Uterus (tissue), 4 donors: ENCODE results near the gene CASKIN1. TPM values are rescaled to one million over a fixed set of nuclear protein-coding genes. Genes with fewer than 3 reads are reported as not detected.

ENCODE experiments used
- DNase-seq, 2 donors: peaks; one replicate each; pipeline ENCODE4 v3.0.0-alpha.2; 2019 to 2020
- H3K27ac ChIP-seq, 2 donors: fragments of 200-600 bp; sonication (generic); 1 replicate in 1 of 2; 2 replicates in 1 of 2; pipeline ENCODE4 v1.5.1; 2016 to 2018
- H3K27me3 ChIP-seq, 2 donors: fragments of 200-600 bp; sonication (generic); one replicate each; pipeline ENCODE4 v1.5.1; 2018 to 2019; ENCODE audit warnings: control low read depth in 1 of 2
- H3K36me3 ChIP-seq, 2 donors: fragments of 200-600 bp; sonication (generic); one replicate each; pipeline ENCODE4 v1.5.1; 2019; ENCODE audit warnings: control low read depth in 1 of 2
- H3K4me1 ChIP-seq, 2 donors: fragments of 200-600 bp; sonication (generic); one replicate each; pipeline ENCODE4 v1.5.1; 2018 to 2019; ENCODE audit warnings: control low read depth in 1 of 2
- H3K4me3 ChIP-seq, 2 donors: fragments of 200-600 bp; sonication (generic); 1 replicate in 1 of 2; 2 replicates in 1 of 2; pipeline ENCODE4 v1.5.1; 2018 to 2019; ENCODE audit warnings: mild to moderate bottlenecking in 1 of 2
- H3K9me3 ChIP-seq, 2 donors: fragments of 200-600 bp; sonication (generic); one replicate each; pipeline ENCODE4 v1.5.1; 2019; ENCODE audit warnings: control low read depth in 1 of 2
- CTCF ChIP-seq, 4 experiments: fragments of 200-600 bp in 2 of 4; fragments of 450-650 bp in 2 of 4; sonication (generic) in 2 of 4; IDR thresholded peaks; one replicate each; pipeline ENCODE4 v1.5.1; 2016 to 2019; ENCODE audit warnings: antibody characterized with exemption in 4 of 4, mild to moderate bottlenecking in 2 of 4, moderate library complexity in 1 of 4
- POLR2A ChIP-seq, 2 donors: fragments of 450-650 bp; IDR thresholded peaks; one replicate each; pipeline ENCODE4 v1.6.1; 2016; ENCODE audit warnings: antibody characterized with exemption in 2 of 2, mild to moderate bottlenecking in 1 of 2, moderate library complexity in 1 of 2
- intact Hi-C: fragments of 100-400 bp; cut with DNase I; formaldehyde crosslinking; loops from one replicate; pipeline ENCODE4 v1.15.1; 2023; ENCODE audit warnings: low total_unique reads
- total RNA-seq, 4 donors: library from RNA; depleted of rRNA in 3 of 4; stranded (reverse); fragments of >200 nt in 3 of 4; gene quantifications; one replicate each; pipeline versions ENCODE4 v1.1.0 to v1.2.4, GENCODE V29; 2014 to 2023
- donor health status: DM: yes; HTN: yes; CAD: no.

Gene CASKIN1
- total RNA-seq, 4 donors from 2014 or later: 0.40 to 2.7 TPM; not detected in 2

GRCh38 chr16:2170587-2171435 is 25.6 kb downstream of the CASKIN1 start:
- Histone ChIP-seq H3K4me3 (peak overlapping the region in 1 of 2 donors; percentile 21), H3K36me3 (no peaks in the 10 kb centered on the region)

GRCh38 chr16:2170080-2170479 is 26.3 kb downstream of the CASKIN1 start:
- Histone ChIP-seq H3K4me1 (no peaks in the 10 kb centered on the region), H3K36me3 (no peaks in the 10 kb centered on the region), H3K9me3 (no peaks in the 10 kb centered on the region), H3K4me3 (peak overlapping the region in 1 of 2 donors; percentile 21), H3K27me3 (no peaks in the 10 kb centered on the region), H3K27ac (peak overlapping the region; percentile 40 to 76)
- peak; percentile 27 to 41 for TF ChIP-seq POLR2A (IDR thresholded peaks at IDR 0.05)
- TF ChIP-seq CTCF (IDR thresholded peaks at IDR 0.05): peak in 1 of 4 experiments; percentile 11
- intact Hi-C loops: no loop called here
- peak in 1 of 2 donors; percentile 61 for DNase-seq

More at GRCh38 chr16:2170587-2171435, 25.6 kb downstream of the CASKIN1 start:
- peak overlapping the region; percentile 40 to 41 for H3K27ac ChIP-seq
- TF ChIP-seq CTCF (IDR thresholded peaks at IDR 0.05) (no peak), POLR2A (IDR thresholded peaks at IDR 0.05) (no peak)
- intact Hi-C loops: no loop called here
- DNase-seq: no peak
- H3K27me3 ChIP-seq: no peaks in the 10 kb centered on the region
- H3K9me3 ChIP-seq: no peaks in the 10 kb centered on the region
- no peaks in the 10 kb centered on the region for H3K4me1 ChIP-seq

GRCh38 chr16:2167068-2167638 is 29.3 kb downstream of the CASKIN1 start:
- no peak for TF ChIP-seq CTCF (IDR thresholded peaks at IDR 0.05)
- no peak for TF ChIP-seq POLR2A (IDR thresholded peaks at IDR 0.05)
- intact Hi-C loops: no loop called here

GRCh38 chr16:2166263-2167067 is 29.9 kb downstream of the CASKIN1 start:
- H3K4me3 ChIP-seq: no peak overlapping the region
- H3K4me1 ChIP-seq: no peaks in the 10 kb centered on the region
- no peaks in the 10 kb centered on the region for H3K27me3 ChIP-seq
- DNase-seq: no peak
- H3K9me3 ChIP-seq: no peaks in the 10 kb centered on the region
- intact Hi-C loops: no loop called here
- no peaks in the 10 kb centered on the region for H3K36me3 ChIP-seq
- TF ChIP-seq CTCF (IDR thresholded peaks at IDR 0.05) (no peak), POLR2A (IDR thresholded peaks at IDR 0.05) (no peak)
- no peak overlapping the region for H3K27ac ChIP-seq

More at GRCh38 chr16:2167068-2167638, 29.3 kb downstream of the CASKIN1 start:
- Histone ChIP-seq H3K36me3 (no peaks in the 10 kb centered on the region), H3K27ac (no peak overlapping the region), H3K9me3 (no peaks in the 10 kb centered on the region), H3K4me3 (no peak overlapping the region), H3K27me3 (no peaks in the 10 kb centered on the region), H3K4me1 (no peaks in the 10 kb centered on the region)
- DNase-seq: no peak
